ENCODE measurements around the gene ANXA5. TPM values are rescaled to one million over a fixed set of nuclear protein-coding genes. Genes with fewer than 3 reads are reported as not detected.
A peak's percentile ranks its signal among the peaks of the same experiment; 100 is the strongest.

ANXA5 gene
- total RNA-seq, 2 experiments from 2014 or later, result 50.8 to 55.9 TPM

DNA sequence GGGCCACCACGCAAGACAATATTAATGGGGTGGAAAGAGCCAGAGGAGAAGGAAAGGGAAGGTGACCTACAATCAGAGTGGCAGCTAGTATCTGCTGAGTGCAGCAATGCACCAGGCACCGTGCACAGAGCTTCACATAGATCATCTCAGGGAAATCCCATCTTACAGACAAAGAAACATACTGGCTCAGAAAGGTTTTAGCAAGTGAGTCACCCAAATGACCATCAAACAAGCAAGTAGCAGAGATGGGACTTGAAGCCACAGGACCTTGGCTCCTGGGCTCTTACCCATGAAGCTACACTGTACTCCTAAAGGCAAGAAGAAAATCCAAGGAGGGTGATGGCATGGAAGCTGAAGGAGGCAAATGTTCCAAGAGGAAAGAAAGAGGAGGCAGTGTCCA, 6.8 kb downstream of the ANXA5 start:
- POLR2A ChIA-PET, result no interaction called here
- intact Hi-C loops (cut with DNase I, micrococcal nuclease), result no loop called here
- Mint-ChIP-seq H3K27ac (no peak overlapping the region), H3K4me1 (ENCODE audit: low read depth) (peaks cover 21% of the 10 kb centered on the region), H3K27me3 (no peaks in the 10 kb centered on the region), H3K9me3 (no peaks in the 10 kb centered on the region), H3K4me3 (no peak overlapping the region), H3K36me3 (ENCODE audit: low read depth) (peaks cover 21% of the 10 kb centered on the region)
- no peak overlapping the region for H3K4me3 ChIP-seq (ENCODE audit: low read length)
- H3K4me1 ChIP-seq (ENCODE audit: insufficient read depth, low read length), result no peaks in the 10 kb centered on the region
- TF ChIP-seq, protein P1, sequence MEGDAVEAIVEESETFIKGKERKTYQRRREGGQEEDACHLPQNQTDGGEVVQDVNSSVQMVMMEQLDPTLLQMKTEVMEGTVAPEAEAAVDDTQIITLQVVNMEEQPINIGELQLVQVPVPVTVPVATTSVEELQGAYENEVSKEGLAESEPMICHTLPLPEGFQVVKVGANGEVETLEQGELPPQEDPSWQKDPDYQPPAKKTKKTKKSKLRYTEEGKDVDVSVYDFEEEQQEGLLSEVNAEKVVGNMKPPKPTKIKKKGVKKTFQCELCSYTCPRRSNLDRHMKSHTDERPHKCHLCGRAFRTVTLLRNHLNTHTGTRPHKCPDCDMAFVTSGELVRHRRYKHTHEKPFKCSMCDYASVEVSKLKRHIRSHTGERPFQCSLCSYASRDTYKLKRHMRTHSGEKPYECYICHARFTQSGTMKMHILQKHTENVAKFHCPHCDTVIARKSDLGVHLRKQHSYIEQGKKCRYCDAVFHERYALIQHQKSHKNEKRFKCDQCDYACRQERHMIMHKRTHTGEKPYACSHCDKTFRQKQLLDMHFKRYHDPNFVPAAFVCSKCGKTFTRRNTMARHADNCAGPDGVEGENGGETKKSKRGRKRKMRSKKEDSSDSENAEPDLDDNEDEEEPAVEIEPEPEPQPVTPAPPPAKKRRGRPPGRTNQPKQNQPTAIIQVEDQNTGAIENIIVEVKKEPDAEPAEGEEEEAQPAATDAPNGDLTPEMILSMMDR (IDR thresholded peaks at IDR 0.05), result no peak
- peaks cover 8% of the 10 kb centered on the region for H3K36me3 ChIP-seq (ENCODE audit: insufficient read depth, low read length)
- CTCF ChIA-PET, result no interaction called here
- H3K27me3 ChIP-seq (ENCODE audit: control insufficient read depth in 1 of 2, insufficient read depth in 2 of 2, low read length in 2 of 2), result no peaks in the 10 kb centered on the region
- DNase-seq (peak in 2 of 14 experiments; percentile 46 to 52), ATAC-seq (ENCODE audit: poor library complexity) (no peak)
- no peak overlapping the region for H3K27ac ChIP-seq (ENCODE audit: low read depth in 1 of 2, low read length in 2 of 2)
- H3K9me3 ChIP-seq (ENCODE audit: control insufficient read depth in 1 of 2, insufficient read depth in 1 of 2, low read length in 2 of 2), result no peaks in the 10 kb centered on the region

DNA sequence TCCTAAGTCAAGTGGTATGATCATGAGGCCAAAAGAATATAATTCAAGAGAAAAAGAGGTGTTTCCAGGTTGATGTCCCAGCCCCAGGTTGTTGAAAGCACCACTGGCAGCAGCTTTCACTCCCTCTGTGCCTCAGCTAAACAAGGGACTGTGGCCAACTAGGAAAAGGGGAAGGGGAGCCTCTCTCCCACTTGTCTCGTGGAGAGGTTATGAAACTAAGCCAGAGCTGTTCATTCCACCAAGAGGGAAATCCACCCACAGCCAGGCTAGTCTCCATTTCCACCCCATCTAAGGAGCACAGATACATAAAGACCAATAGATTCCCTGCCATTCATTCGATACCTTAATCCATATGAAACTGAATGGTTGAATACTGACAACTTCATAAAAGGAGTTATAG, 8.1 kb downstream of the ANXA5 start:
- intact Hi-C loops (cut with DNase I, micrococcal nuclease), result no loop called here
- H3K9me3 ChIP-seq (ENCODE audit: control insufficient read depth in 1 of 2, insufficient read depth in 1 of 2, low read length in 2 of 2), result no peaks in the 10 kb centered on the region
- H3K36me3 ChIP-seq (ENCODE audit: insufficient read depth, low read length), result peaks cover 15% of the 10 kb centered on the region
- H3K27me3 ChIP-seq (ENCODE audit: control insufficient read depth in 1 of 2, insufficient read depth in 2 of 2, low read length in 2 of 2), result no peaks in the 10 kb centered on the region
- Mint-ChIP-seq H3K4me3 (no peak overlapping the region), H3K27me3 (no peaks in the 10 kb centered on the region), H3K36me3 (ENCODE audit: low read depth) (peaks cover 27% of the 10 kb centered on the region), H3K4me1 (ENCODE audit: low read depth) (peaks cover 17% of the 10 kb centered on the region), H3K9me3 (no peaks in the 10 kb centered on the region), H3K27ac (no peak overlapping the region)
- ATAC-seq (ENCODE audit: poor library complexity), result no peak
- H3K4me3 ChIP-seq (ENCODE audit: low read length), result no peak overlapping the region
- no peak overlapping the region for H3K27ac ChIP-seq (ENCODE audit: low read depth in 1 of 2, low read length in 2 of 2)
- TF ChIP-seq, protein P1 (IDR thresholded peaks at IDR 0.05), result no peak
- ChIA-PET POLR2A (no interaction called here), CTCF (no interaction called here)
- no peaks in the 10 kb centered on the region for H3K4me1 ChIP-seq (ENCODE audit: insufficient read depth, low read length)
- peak in 1 of 14 experiments; percentile 14 for DNase-seq

DNA sequence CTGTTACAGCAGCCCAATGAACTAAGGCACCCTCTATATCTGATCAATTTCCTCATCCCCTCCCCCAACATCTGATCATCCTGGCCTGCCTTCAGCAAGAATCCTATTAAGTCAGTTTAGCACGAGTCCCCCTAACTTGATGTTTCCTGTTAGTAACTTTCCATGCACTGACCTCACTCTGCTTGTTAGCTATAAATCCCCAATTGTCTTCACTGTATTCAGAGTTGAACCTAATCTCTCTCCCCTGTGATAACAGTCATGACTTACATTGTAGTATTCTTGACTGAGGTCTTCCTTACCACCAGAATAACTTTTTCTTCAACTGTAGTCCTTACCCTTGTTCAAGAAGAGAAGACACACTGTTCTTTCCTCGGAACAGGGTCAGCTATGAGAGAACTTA, 8.5 kb downstream of the ANXA5 start:
- TF ChIP-seq, protein P1 (IDR thresholded peaks at IDR 0.05), result no peak
- DNase-seq, result no peak
- peaks cover 15% of the 10 kb centered on the region for H3K36me3 ChIP-seq (ENCODE audit: insufficient read depth, low read length)
- intact Hi-C loops (cut with DNase I, micrococcal nuclease), result no loop called here
- no peak overlapping the region for H3K27ac Mint-ChIP-seq
- no peaks in the 10 kb centered on the region for H3K27me3 Mint-ChIP-seq
- H3K4me3 ChIP-seq (ENCODE audit: low read length), result no peak overlapping the region
- POLR2A ChIA-PET, result no interaction called here
- no peaks in the 10 kb centered on the region for H3K27me3 ChIP-seq (ENCODE audit: control insufficient read depth in 1 of 2, insufficient read depth in 2 of 2, low read length in 2 of 2)
- no peaks in the 10 kb centered on the region for H3K9me3 Mint-ChIP-seq
- H3K9me3 ChIP-seq (ENCODE audit: control insufficient read depth in 1 of 2, insufficient read depth in 1 of 2, low read length in 2 of 2), result no peaks in the 10 kb centered on the region
- peaks cover 13% of the 10 kb centered on the region for H3K4me1 Mint-ChIP-seq (ENCODE audit: low read depth)
- CTCF ChIA-PET, result no interaction called here
- H3K36me3 Mint-ChIP-seq (ENCODE audit: low read depth), result peaks cover 27% of the 10 kb centered on the region
- no peak overlapping the region for H3K27ac ChIP-seq (ENCODE audit: low read depth in 1 of 2, low read length in 2 of 2)
- no peaks in the 10 kb centered on the region for H3K4me1 ChIP-seq (ENCODE audit: insufficient read depth, low read length)
- no peak for ATAC-seq (ENCODE audit: poor library complexity)
- no peak overlapping the region for H3K4me3 Mint-ChIP-seq

All from CD4-positive, alpha-beta T cell (primary cell).